ENCODE measurements around the gene HTR5A.

GRCh38 chr7:155129789-155130188 lies 59.7 kb downstream of the HTR5A start:
- TF ChIP-seq, protein P1, sequence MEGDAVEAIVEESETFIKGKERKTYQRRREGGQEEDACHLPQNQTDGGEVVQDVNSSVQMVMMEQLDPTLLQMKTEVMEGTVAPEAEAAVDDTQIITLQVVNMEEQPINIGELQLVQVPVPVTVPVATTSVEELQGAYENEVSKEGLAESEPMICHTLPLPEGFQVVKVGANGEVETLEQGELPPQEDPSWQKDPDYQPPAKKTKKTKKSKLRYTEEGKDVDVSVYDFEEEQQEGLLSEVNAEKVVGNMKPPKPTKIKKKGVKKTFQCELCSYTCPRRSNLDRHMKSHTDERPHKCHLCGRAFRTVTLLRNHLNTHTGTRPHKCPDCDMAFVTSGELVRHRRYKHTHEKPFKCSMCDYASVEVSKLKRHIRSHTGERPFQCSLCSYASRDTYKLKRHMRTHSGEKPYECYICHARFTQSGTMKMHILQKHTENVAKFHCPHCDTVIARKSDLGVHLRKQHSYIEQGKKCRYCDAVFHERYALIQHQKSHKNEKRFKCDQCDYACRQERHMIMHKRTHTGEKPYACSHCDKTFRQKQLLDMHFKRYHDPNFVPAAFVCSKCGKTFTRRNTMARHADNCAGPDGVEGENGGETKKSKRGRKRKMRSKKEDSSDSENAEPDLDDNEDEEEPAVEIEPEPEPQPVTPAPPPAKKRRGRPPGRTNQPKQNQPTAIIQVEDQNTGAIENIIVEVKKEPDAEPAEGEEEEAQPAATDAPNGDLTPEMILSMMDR (IDR thresholded peaks at IDR 0.05) = no peak
- TF ChIP-seq SIN3A (IDR thresholded peaks at IDR 0.05; ENCODE audit: borderline replicate concordance, low read depth, low read length) (no peak), POLR2AphosphoS5 (IDR thresholded peaks at IDR 0.05; ENCODE audit: low read depth, low read length) (no peak), EP300 (IDR thresholded peaks at IDR 0.05; ENCODE audit: borderline replicate concordance in 1 of 2, low read depth in 1 of 2, low read length in 1 of 2) (no peak), GABPA (IDR thresholded peaks at IDR 0.05; ENCODE audit: low read depth) (no peak), SMC3 (IDR thresholded peaks at IDR 0.05; ENCODE audit: low read depth, low read length) (no peak), USF1 (IDR thresholded peaks at IDR 0.05; ENCODE audit: borderline replicate concordance, low read depth) (no peak), EZH2phosphoT487 (IDR thresholded peaks at IDR 0.05; ENCODE audit: borderline replicate concordance, low read depth) (no peak), REST (IDR thresholded peaks at IDR 0.05; ENCODE audit: low read depth, low read length) (no peak)
- TF ChIP-seq, protein P2, sequence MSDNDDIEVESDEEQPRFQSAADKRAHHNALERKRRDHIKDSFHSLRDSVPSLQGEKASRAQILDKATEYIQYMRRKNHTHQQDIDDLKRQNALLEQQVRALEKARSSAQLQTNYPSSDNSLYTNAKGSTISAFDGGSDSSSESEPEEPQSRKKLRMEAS (IDR thresholded peaks at IDR 0.05; ENCODE audit: low read depth) = no peak

Measured in SK-N-SH (cell line).